Thoracic aorta (tissue), 2 donors: ENCODE results near the gene CCNL2. TPM values are rescaled to one million over a fixed set of nuclear protein-coding genes. Genes with fewer than 3 reads are reported as not detected.

ENCODE experiments used
- ATAC-seq: fragments of 150-250 bp; one replicate; pipeline ENCODE4 v1.8.0; 2017; ENCODE audit warnings: low read depth; ENCODE audit not compliant: insufficient number of reproducible peaks, low FRiP score
- DNase-seq: peaks from one replicate; pipeline ENCODE4 v3.0.0-alpha.2; 2020; ENCODE audit warnings: low spot score
- H3K27ac ChIP-seq, 2 donors: fragments of 200-600 bp; sonication (generic); 1 replicate in 1 of 2; 2 replicates in 1 of 2; pipeline ENCODE4 v1.5.1; 2016; ENCODE audit warnings: mild to moderate bottlenecking in 2 of 2, moderate library complexity in 2 of 2
- H3K27me3 ChIP-seq: fragments of 200-600 bp; sonication (generic); replicated peaks from 2 replicates; pipeline ENCODE4 v1.6.0; 2016; ENCODE audit warnings: mild to moderate bottlenecking; ENCODE audit not compliant: insufficient read depth
- H3K36me3 ChIP-seq: fragments of 200-600 bp; sonication (generic); one replicate; pipeline ENCODE4 v1.5.1; 2016
- H3K4me1 ChIP-seq, 2 donors: fragments of 200-600 bp; sonication (generic); 1 replicate in 1 of 2; 2 replicates in 1 of 2; pipeline versions ENCODE4 v1.5.1 to v1.6.0; 2016; ENCODE audit warnings: low read depth in 2 of 2, mild to moderate bottlenecking in 1 of 2; ENCODE audit not compliant: control insufficient read depth in 1 of 2
- H3K4me3 ChIP-seq: fragments of 200-600 bp; sonication (generic); 2 replicates; pipeline ENCODE4 v1.5.1; 2016; ENCODE audit warnings: mild to moderate bottlenecking
- H3K9me3 ChIP-seq: fragments of 200-600 bp; sonication (generic); 2 replicates; pipeline ENCODE4 v1.5.1; 2016
- total RNA-seq, 2 donors: library from RNA; depleted of rRNA; stranded (reverse); fragments of >200 nt; gene quantifications; one replicate each; pipeline versions ENCODE4 v1.1.0 to v1.2.3, GENCODE V29; 2016
- TF ChIP-seq, protein P1 (sequence below): fragments of 200-600 bp; sonication (generic); IDR thresholded peaks from one replicate; pipeline ENCODE4 v1.5.1; 2019; ENCODE audit warnings: antibody characterized with exemption

The CCNL2 gene
- total RNA-seq, 2 donors from 2014 or later = 214 to 313 TPM

DNA sequence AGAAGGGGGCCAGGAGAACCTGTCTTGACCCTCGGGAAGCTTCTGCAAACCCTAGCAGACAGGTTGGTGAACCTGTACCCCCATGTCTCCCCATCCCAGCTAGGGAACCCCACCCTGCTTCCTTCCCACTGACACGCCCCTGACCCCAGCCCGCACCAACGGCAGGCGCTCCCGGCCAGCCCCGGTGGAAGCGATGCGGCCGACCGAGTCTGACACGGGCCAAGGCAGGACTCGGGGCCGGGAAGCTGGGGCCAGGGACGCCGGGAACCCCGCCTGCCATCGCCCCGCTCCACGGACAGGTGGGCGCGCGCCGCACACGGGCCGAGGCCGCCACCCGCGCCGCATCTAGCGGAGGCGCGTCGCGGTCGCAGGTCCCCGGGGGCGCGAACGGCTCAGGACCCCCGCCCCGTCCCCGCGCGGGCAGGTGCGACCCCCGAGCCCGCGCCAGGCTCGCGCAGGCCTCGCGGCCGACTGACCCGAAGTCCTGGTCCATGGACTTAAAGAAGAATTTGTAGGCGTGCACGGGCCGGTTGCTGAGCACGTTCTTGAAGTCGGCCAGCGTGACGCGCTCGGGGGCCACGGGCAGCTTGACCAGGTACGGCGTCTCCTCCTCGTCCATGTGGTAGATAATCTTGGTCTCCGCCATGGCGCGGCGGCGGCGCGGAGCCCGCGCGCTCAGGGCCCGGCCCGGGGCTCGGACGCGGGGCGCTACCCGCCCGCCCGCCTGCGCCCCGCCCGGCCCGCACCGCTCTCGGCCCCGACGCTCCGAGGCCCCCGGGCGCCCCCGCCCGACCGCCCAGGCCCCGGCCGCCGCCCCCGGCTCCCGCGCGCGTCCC lies 50.5 kb downstream of the CCNL2 start:
- peaks cover 28 to 69% of the 10 kb centered on the region in 2 donors for H3K4me1 ChIP-seq
- H3K4me3 ChIP-seq = peak overlapping the region; percentile 79
- DNase-seq (no peak), ATAC-seq (peak; percentile 16)
- TF ChIP-seq, protein P1, sequence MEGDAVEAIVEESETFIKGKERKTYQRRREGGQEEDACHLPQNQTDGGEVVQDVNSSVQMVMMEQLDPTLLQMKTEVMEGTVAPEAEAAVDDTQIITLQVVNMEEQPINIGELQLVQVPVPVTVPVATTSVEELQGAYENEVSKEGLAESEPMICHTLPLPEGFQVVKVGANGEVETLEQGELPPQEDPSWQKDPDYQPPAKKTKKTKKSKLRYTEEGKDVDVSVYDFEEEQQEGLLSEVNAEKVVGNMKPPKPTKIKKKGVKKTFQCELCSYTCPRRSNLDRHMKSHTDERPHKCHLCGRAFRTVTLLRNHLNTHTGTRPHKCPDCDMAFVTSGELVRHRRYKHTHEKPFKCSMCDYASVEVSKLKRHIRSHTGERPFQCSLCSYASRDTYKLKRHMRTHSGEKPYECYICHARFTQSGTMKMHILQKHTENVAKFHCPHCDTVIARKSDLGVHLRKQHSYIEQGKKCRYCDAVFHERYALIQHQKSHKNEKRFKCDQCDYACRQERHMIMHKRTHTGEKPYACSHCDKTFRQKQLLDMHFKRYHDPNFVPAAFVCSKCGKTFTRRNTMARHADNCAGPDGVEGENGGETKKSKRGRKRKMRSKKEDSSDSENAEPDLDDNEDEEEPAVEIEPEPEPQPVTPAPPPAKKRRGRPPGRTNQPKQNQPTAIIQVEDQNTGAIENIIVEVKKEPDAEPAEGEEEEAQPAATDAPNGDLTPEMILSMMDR = no peak
- peaks cover 3% of the 10 kb centered on the region for H3K36me3 ChIP-seq
- no peaks in the 10 kb centered on the region for H3K9me3 ChIP-seq
- H3K27me3 ChIP-seq = no peaks in the 10 kb centered on the region
- H3K27ac ChIP-seq = peak overlapping the region in 1 of 2 donors; percentile 20

DNA sequence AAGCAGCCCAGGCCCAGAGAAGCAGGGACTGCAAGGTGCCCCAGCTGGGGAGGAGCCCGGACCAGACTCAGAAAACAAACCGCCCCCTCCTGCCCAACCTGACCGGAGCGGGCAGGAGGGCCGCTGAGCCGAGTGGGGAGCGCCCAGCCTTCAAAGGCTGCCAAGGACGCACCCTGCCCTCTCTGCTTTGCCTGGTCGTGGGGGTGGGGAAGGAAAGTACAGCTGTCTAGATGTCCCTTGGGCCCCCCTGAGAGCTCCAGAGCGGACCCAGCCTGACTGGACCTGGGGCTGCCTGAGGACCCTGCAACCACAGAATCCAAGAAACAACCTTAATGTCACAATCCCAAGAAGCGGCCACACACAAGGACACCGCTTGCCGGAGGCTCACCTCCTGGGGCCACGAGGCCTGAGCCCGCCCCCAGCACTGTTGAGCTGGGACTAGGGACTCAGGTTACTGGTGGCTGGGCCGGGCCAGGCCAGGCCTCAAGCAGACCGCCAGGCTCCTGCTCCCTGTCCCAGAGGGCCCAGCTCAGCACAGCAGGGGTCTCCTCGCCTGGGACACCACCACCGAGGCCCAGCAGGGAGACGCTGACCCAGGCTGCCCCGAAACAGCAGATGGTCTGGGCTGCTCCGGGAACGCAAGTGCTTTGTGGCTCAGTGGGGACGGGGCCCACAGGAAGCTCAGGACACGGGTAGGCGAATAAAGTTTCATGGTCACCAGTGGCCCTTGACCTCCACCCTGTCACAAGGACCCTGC lies 51.3 kb downstream of the CCNL2 start:
- TF ChIP-seq, protein P1 = no peak
- Histone ChIP-seq H3K4me1 (peaks cover 28 to 61% of the 10 kb centered on the region in 2 donors), H3K9me3 (no peaks in the 10 kb centered on the region), H3K36me3 (no peaks in the 10 kb centered on the region), H3K4me3 (peak overlapping the region; percentile 79), H3K27me3 (no peaks in the 10 kb centered on the region), H3K27ac (peak overlapping the region in 1 of 2 donors; percentile 20)
- DNase-seq (no peak), ATAC-seq (no peak)

DNA sequence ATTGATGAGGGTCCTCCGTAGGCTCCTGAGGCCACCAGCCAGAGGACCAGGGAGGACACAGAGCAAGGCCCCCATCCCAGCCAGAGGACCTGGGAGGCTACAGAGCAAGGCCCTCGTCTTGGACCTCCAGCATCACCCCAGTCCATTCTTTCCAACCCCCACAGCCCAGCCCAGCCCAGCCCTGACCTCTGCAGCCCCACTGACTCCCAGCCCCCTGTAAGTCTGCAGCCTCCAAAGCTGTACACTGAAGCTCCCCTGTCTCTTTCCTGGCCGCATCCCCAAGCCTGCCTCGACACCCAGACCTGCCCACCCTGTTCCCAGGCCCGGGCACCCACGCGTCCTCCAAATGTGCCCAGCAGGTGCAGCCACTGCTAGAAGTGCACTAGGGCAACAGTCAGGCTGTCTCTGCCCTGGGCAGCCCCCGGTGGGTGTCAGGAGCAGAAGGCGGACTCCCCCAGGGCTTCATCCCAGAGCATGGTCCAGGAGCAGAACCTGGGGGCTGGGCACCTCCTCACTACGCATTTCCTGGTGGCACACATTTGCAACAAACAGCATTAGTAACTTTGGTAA lies 52.0 kb downstream of the CCNL2 start:
- DNase-seq (no peak), ATAC-seq (no peak)
- Histone ChIP-seq H3K4me3 (peak overlapping the region; percentile 79), H3K9me3 (no peaks in the 10 kb centered on the region), H3K4me1 (peaks cover 28 to 54% of the 10 kb centered on the region in 2 donors), H3K27ac (peak overlapping the region in 1 of 2 donors; percentile 20), H3K27me3 (no peaks in the 10 kb centered on the region), H3K36me3 (no peaks in the 10 kb centered on the region)
- TF ChIP-seq, protein P1 = no peak

DNA sequence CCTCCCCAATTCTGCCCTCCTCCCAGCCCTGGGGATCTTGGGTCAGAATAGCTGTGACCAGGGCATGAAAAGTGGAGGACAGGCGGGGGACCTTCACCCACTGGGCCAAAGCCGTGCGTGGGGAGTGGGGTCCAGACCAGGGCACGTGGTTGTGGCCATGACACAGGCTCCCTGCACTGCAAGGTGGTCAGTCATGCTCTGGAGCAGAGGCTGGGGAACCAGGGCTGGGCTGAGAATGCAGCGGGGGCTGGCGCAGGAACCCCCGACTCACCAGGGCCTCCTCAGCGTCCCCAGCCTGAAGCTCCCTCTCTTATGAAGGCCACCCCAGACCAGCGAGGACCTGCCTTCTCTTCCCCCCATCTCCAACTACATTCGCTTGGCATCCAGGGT lies 52.6 kb downstream of the CCNL2 start:
- TF ChIP-seq, protein P1 = no peak
- H3K4me3 ChIP-seq = no peak overlapping the region
- no peak for ATAC-seq
- H3K9me3 ChIP-seq = no peaks in the 10 kb centered on the region
- no peaks in the 10 kb centered on the region for H3K36me3 ChIP-seq
- H3K4me1 ChIP-seq = peaks cover 24 to 48% of the 10 kb centered on the region in 2 donors
- no peaks in the 10 kb centered on the region for H3K27me3 ChIP-seq
- H3K27ac ChIP-seq = no peak overlapping the region
- DNase-seq = no peak
